Activated CD8-positive, alpha-beta memory T cell treated with anti-CD3 and anti-CD28 coated beads for 4 hours (primary cell): ENCODE measurements around the gene PGBD1.

ENCODE experiments used
- DNase-seq, 2 donors: peaks; one replicate each; pipeline ENCODE4 v3.0.0-alpha.2; 2020; ENCODE audit warnings: low read depth in 2 of 2

The PGBD1 gene

GRCh38 chr6:28335040-28335563, 53.7 kb downstream of the PGBD1 start:
- DNase-seq, result no peak

DNA sequence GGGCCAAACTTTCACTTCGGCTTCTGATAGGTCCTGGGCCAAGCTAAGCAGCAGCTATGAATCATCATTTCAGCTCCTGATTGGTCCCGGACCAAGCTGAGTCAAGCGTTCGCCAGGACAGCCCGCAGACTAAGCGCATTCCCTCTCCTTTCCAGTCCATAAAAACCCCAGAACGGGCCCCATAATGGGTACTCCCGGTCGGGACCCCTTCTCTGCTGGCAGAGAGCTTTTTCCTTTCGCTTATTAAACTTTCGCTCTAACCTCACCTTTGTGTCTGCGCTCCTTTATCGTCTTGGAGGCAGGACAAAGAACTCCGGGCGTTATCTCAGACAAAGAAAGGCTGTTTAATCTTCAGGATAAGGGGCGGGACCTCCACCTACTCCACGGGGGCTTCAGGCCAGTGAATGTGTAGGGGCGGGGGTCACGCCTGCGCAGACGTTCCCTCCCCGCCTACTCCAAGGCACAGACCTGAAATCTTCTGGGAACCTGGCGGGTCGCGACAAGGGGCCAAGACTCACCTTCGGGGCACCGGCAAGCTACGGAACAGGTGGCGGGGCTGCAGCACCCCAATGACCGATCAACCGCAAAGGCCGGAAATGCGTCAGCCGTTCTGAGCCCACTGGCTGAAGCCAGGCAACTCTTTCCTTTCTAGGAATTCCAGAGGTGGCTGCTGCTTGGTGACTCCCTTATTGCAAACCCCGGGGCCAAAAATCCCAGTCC, 54.4 kb downstream of the PGBD1 start, which contains the start of gene ZSCAN31:
Gene ZSCAN31, minus strand, starts transcription at position 585 of the 720 bp plus-strand sequence. CDS start 6,465 bp downstream, outside the sequence.
- peak; percentile 63 to 81 for DNase-seq

- DNase-seq, result no peak
These were observed 55.1 kb downstream of the PGBD1 start for GRCh38 chr6:28336284-28337120.

DNA sequence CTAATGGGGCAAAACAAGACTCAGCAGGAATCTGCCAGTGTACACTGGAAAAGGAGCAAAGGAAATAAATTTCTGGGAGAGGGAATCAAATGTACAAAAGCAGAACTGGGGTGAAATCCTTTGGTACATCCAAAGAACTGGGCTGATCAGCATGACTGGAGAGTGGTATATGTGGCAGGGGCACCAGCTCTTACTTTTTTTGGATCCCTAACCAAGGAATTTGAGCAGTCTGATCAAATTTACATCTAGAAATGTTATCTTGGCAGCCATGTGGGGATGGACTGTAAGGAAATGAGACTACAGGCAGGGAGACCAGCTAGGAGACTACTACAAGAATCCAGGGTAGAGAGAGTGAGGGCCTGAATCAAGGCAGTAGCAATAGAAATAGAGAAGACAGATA, 55.7 kb downstream of the PGBD1 start:
- no peak for DNase-seq

DNA sequence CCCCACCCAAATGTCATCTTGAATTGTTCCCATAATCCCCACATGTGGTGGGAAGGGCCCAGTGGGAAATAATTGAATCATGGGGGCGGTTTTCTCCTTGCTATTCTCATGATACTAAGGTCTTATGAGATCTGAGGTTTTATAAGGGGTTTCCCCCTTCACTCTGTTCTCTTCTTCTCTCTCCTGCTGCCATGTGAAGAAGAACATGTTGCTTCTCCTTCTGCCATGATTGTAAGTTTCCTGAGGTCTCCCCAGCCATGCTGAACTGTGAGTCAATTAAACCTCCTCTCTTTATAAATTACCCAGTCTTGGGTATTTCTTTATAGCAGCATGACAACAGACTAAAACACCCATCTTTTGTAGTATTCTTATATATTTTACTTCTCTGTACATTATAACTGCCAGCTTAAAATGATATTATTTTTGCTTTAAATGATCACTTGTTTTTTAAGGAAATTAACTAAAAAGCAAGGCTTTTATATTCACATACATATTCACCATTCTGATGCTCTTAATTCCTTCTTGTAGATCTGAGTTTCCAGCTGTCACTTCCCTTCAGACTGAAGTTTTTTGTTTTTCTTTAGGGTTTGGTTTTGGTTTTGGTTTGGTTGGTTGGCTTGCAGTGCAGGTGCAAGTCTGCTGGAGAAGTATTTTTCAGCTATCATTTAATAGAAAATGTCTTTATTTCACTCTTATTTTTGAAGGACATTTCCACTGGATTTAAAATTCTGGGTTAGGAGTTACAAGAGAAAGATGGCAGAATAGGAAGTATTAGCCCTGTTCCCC, 59.1 kb downstream of the PGBD1 start:
- DNase-seq, result no peak

DNA sequence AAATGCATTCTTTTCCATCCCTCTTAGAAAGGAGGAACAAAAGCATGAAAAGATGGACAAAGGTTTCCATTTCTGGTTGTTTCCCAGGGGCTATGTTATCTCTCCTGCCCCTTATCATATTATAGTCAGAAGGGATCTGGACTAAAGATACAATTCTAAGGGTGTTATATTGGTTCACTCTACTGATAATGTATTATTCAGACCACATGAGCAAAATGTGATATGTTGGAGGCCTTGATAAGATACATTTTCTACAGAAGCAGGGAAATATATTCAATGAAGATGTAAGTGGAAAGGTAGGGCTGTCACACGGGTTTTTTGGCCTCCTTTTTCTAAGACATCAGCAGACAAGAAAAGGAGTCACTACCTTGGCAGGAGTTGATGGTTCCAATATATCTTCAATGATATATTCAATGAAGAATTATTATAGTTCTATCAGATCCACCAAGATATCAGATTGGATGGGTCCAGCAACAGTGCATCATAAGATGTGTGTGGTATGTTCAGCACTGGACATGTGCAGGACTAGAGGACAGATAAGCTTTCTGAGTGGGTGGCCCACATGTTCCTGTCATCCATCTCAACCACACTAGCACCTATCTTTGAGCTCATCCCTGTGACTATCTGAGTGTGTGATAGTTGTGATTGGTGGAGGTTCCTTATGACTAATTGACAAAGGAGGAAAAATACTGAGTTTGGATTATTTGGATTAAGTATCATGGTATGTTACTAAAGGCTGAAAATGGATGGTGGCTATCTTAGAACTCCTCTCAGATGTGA, 62.7 kb downstream of the PGBD1 start:
- DNase-seq, result no peak

GRCh38 chr6:28345201-28345600, 63.8 kb downstream of the PGBD1 start:
- no peak for DNase-seq

GRCh38 chr6:28347119-28347518, 65.7 kb downstream of the PGBD1 start:
- DNase-seq, result no peak

DNA sequence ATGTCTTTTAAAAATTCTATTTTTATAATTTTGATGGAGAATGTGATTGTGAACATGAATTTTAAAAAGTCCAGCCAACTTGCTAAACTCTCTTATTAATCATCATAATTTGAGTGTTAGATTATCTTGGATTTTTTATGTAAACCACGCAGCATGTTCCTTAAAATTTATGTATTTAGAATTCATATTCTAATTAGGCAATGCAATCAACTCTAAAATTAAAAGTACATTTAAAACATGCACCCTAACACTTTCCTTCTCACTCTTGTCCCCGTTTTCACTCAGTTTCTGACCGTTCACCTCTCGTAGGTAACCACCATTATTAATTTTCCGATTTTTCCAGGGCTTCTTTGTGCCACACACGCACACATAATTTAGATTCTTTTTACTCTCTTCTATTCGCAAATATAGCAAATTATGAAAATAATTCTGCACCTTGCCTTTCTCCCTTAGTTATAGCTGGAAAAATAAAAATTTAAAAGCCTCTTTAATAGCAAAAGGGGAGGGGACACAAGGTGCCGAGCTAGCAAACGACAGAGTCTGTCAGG, 68.0 kb downstream of the PGBD1 start:
- DNase-seq, result no peak

DNA sequence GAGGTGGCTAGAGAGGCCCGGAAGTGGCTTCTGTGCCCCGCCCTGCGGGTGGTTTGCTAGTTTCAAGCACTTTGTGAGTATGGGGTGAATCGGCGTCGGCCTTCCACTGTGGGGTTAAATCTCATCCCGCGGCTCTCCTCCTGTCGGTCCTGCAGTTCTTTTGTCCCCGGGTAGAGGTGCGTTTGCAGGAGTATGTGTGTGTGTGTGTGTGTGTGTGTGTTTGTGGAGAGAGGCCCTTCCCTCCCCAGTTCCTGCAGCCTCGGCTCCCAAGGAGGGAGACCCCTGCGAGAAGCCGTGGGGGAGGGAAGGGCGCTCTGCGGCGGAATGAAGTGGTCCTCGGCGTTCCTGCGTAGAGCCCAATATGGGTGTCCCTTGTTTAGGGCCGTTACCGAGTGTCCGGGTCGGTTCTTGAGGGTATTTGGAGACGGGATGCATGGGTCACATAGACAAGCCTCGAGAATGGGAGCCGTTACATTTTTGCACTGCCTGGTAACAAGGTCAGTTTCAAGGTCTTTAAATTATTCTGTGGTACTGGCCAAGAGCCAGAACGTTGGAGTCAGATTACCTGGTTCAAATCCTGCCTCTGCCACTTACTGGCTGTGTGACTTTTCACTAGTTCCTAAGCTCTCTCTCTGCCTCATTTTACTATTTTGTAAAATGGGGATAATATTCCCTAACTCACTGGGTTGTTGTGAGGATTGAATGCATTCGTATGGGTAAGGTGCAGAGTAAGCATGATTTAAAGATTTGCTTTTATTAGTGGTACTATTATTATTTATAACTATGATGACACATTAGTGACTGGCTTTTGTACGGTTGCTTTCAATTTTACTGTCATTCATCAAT, 68.7 kb downstream of the PGBD1 start, which contains the start of gene ZKSCAN3:
Gene ZKSCAN3, plus strand, starts transcription at position 56 of the 846 bp plus-strand sequence. CDS start 9,640 bp downstream, outside the sequence.
- peak; percentile 70 to 78 for DNase-seq

DNA sequence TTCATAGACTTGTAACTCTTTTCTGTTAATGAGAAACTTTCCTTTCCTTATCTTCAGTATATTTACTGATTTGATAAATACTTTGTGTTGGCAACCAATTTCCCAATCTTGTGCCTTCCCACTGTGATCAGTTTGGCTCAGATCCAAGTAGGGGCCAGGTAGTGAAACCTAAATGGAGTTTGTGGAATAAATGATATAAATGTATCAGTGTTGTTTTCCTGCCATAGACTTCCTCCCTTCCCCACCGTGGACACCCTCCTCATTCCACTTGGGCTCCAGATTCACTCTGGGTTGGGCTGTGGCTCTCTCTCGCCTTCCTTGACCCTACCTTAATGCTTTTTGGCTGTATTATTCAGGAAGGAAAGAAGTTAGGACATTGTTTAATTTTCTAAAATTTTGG, 69.7 kb downstream of the PGBD1 start:
- DNase-seq, result no peak

DNA sequence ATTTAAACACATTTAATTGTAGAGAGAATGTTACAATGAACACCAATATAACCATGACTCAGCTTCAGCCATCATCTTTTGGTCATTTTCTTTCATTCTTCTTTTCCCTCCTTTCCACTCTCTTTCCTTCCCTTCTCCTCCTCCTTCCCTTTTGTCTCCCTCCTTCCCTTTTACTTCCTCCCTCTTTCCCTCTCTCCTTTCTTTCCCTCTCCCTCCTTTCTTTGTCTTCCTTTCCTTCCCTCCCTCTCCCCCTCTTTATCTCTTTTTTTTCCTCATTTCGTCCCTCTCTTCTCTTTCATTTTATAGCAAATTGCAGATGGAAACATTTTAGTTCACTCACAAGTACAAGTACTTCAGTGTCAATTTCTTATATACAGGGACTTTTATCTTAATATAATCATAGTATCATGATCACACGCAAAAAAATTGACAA, 70.1 kb downstream of the PGBD1 start:
- DNase-seq, result no peak
